ENCODE measurements around the gene MVB12B.

Gene MVB12B

GRCh38 chr9:126506361-126507317, 180.0 kb downstream of the MVB12B start:
- no peak for DNase-seq (ENCODE audit: low read depth)

GRCh38 chr9:126507318-126508109, 180.9 kb downstream of the MVB12B start:
- no peak for DNase-seq (ENCODE audit: low read depth)

GRCh38 chr9:126508171-126508591, 181.6 kb downstream of the MVB12B start:
- no peak for DNase-seq (ENCODE audit: low read depth)

GRCh38 chr9:126508928-126509327, 182.3 kb downstream of the MVB12B start:
- no peak for DNase-seq (ENCODE audit: low read depth)

GRCh38 chr9:126509718-126510117, 183.1 kb downstream of the MVB12B start:
- no peak for DNase-seq (ENCODE audit: low read depth)

GRCh38 chr9:126510564-126510963, 183.9 kb downstream of the MVB12B start:
- DNase-seq (ENCODE audit: low read depth), result no peak

GRCh38 chr9:126511411-126511810, 184.8 kb downstream of the MVB12B start:
- no peak for DNase-seq (ENCODE audit: low read depth)

- DNase-seq (ENCODE audit: low read depth), result no peak
These were observed 186.8 kb downstream of the MVB12B start for GRCh38 chr9:126513159-126514036.

GRCh38 chr9:126514037-126514821, 187.6 kb downstream of the MVB12B start:
- peak; percentile 36 for DNase-seq (ENCODE audit: low read depth)

- DNase-seq (ENCODE audit: low read depth), result no peak
These were observed 188.6 kb downstream of the MVB12B start for GRCh38 chr9:126515001-126515872.

- DNase-seq (ENCODE audit: low read depth), result no peak
These were observed 189.4 kb downstream of the MVB12B start for GRCh38 chr9:126515873-126516505.

GRCh38 chr9:126516561-126516935, 189.9 kb downstream of the MVB12B start:
- DNase-seq (ENCODE audit: low read depth), result no peak

GRCh38 chr9:126516936-126517832, 190.6 kb downstream of the MVB12B start:
- DNase-seq (ENCODE audit: low read depth), result peak; percentile 76

GRCh38 chr9:126517833-126518356, 191.3 kb downstream of the MVB12B start:
- DNase-seq (ENCODE audit: low read depth), result no peak

- DNase-seq (ENCODE audit: low read depth), result no peak
These were observed 192.1 kb downstream of the MVB12B start for GRCh38 chr9:126518763-126519162.

- no peak for DNase-seq (ENCODE audit: low read depth)
These were observed 193.2 kb downstream of the MVB12B start for GRCh38 chr9:126519660-126520420.

GRCh38 chr9:126520453-126520852, 193.8 kb downstream of the MVB12B start:
- no peak for DNase-seq (ENCODE audit: low read depth)

- DNase-seq (ENCODE audit: low read depth), result no peak
These were observed 194.5 kb downstream of the MVB12B start for GRCh38 chr9:126521089-126521488.
